T-helper 1 cell treated with Interleukin-12 subunit alpha and Interleukin-12 subunit beta and Interleukin-4 antibody, amounts not matched to agents 30 ng/mL and 1 ng/mL, for 36 hours (primary cell): ENCODE data around the gene EPS8L1. TPM values are rescaled to one million over a fixed set of nuclear protein-coding genes. Genes with fewer than 3 reads are reported as not detected.

Source experiments
- intact Hi-C: fragments of 100-400 bp; cut with micrococcal nuclease; formaldehyde crosslinking; loops from one replicate; pipeline ENCODE4 v1.15.1; 2024
- total RNA-seq: library from RNA; stranded (reverse); gene quantifications from 2 replicates; pipeline ENCODE4 v1.2.3, GENCODE V29; 2022

The EPS8L1 gene
- total RNA-seq, 1 donor from 2014 or later = 4.1 TPM

- intact Hi-C loops = loop anchor here (1.0 to 5.0 kb wide), 10 partner anchors 16 to 1211 kb away; partner anchors contain the start of genes COX6B2, KMT5C, PPP6R1 and RDH13
Measured at GRCh38 chr19:55079400-55080038, 3.9 kb downstream of the EPS8L1 start.

- intact Hi-C loops = loop anchor here (1.0 to 5.0 kb wide), 10 partner anchors 17 to 1212 kb away; partner anchors contain the start of genes COX6B2, KMT5C, PPP6R1 and RDH13
Measured at GRCh38 chr19:55080121-55080967, 4.7 kb downstream of the EPS8L1 start.

GRCh38 chr19:55080968-55081769, 5.5 kb downstream of the EPS8L1 start:
- intact Hi-C loops = loop anchor here (1.0 to 5.0 kb wide), 16 partner anchors 18 to 1212 kb away; partner anchors contain the start of genes COX6B2, FIZ1, ISOC2 and KMT5C

GRCh38 chr19:55081770-55082019, 6.0 kb downstream of the EPS8L1 start:
- intact Hi-C loops = loop anchor here (1.0 to 5.0 kb wide), 14 partner anchors 36 to 1213 kb away; partner anchors contain the start of genes COX6B2, FIZ1, ISOC2 and PPP1R12C

- intact Hi-C loops = loop anchor here (5.0 kb wide), 1 partner anchor 270 kb away; the partner anchor contains the start of gene COX6B2
Measured at GRCh38 chr19:55082020-55082851, 6.6 kb downstream of the EPS8L1 start.

- intact Hi-C loops = loop anchor here (5.0 kb wide), 1 partner anchor 269 kb away; the partner anchor contains the start of gene COX6B2
Measured at GRCh38 chr19:55083004-55083850, 7.6 kb downstream of the EPS8L1 start.

GRCh38 chr19:55084416-55084815, 8.7 kb downstream of the EPS8L1 start:
- intact Hi-C loops = loop anchor here (5.0 kb wide), 1 partner anchor 268 kb away; the partner anchor contains the start of gene COX6B2

- intact Hi-C loops = no loop called here
Measured at GRCh38 chr19:55085923-55086715, 10.4 kb downstream of the EPS8L1 start.

- intact Hi-C loops = no loop called here
Measured at GRCh38 chr19:55086730-55087541, 11.3 kb downstream of the EPS8L1 start.

GRCh38 chr19:55087542-55087901, 11.9 kb downstream of the EPS8L1 start:
- intact Hi-C loops = no loop called here

GRCh38 chr19:55088021-55088451, 12.4 kb downstream of the EPS8L1 start:
- intact Hi-C loops = loop anchor here (1.0 to 2.0 kb wide), 3 partner anchors 29 to 330 kb away; partner anchors contain the start of gene PPP1R12C

GRCh38 chr19:55088543-55089341, 13.1 kb downstream of the EPS8L1 start:
- intact Hi-C loops = loop anchor here (1.0 to 2.0 kb wide), 3 partner anchors 28 to 330 kb away; partner anchors contain the start of gene PPP1R12C

- intact Hi-C loops = loop anchor here (2.0 kb wide), 1 partner anchor 27 kb away; the partner anchor contains the start of gene PPP1R12C
Measured at GRCh38 chr19:55089342-55089944, 13.8 kb downstream of the EPS8L1 start.

- intact Hi-C loops = no loop called here
Measured at GRCh38 chr19:55090564-55090963, 14.9 kb downstream of the EPS8L1 start.

- intact Hi-C loops = no loop called here
Measured at GRCh38 chr19:55091126-55091910, 15.6 kb downstream of the EPS8L1 start.

GRCh38 chr19:55091955-55092354, 16.3 kb downstream of the EPS8L1 start:
- intact Hi-C loops = no loop called here
